GM12801 (cell line): ENCODE results near the gene FAM3C.

Source experiments
- TF ChIP-seq, protein P1 (sequence below): IDR thresholded peaks from one replicate; pipeline ENCODE4 v1.5.1; 2011; ENCODE audit warnings: control low read depth; ENCODE audit not compliant: insufficient read length; ENCODE audit errors: extremely low read depth

FAM3C gene

DNA sequence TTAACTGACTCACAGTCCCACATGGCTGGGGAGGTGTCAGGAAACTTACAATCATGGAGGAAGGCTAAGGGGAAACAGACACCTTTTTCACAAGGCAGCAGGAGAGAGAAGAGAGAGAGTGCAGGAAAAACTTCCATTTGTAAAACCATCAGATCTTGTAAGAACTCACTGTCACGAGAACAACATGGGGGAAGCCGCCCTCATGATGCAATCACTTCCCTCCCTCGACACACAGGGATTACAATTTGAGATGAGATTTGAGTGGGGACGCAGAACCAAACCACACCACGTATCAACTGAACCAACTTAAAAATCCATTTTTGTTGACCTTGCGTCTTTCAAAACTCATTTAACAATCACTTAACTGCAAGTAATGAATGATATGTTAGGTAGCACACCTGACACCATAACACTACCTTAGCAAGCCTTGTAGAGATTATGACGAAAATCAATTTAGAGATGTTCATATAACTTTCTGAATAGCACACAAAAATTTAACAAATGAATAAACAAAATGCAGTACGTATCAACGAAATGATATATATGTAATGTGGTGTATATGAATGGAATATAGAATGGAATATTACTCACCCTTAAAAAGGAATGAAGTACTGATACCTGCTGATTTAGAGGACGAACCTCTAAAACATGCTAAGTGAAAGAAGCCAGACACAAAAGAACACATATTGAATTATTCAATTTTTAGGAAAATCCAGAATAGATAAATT, 3.7 kb downstream of the FAM3C start:
- TF ChIP-seq, protein P1, sequence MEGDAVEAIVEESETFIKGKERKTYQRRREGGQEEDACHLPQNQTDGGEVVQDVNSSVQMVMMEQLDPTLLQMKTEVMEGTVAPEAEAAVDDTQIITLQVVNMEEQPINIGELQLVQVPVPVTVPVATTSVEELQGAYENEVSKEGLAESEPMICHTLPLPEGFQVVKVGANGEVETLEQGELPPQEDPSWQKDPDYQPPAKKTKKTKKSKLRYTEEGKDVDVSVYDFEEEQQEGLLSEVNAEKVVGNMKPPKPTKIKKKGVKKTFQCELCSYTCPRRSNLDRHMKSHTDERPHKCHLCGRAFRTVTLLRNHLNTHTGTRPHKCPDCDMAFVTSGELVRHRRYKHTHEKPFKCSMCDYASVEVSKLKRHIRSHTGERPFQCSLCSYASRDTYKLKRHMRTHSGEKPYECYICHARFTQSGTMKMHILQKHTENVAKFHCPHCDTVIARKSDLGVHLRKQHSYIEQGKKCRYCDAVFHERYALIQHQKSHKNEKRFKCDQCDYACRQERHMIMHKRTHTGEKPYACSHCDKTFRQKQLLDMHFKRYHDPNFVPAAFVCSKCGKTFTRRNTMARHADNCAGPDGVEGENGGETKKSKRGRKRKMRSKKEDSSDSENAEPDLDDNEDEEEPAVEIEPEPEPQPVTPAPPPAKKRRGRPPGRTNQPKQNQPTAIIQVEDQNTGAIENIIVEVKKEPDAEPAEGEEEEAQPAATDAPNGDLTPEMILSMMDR: no peak

DNA sequence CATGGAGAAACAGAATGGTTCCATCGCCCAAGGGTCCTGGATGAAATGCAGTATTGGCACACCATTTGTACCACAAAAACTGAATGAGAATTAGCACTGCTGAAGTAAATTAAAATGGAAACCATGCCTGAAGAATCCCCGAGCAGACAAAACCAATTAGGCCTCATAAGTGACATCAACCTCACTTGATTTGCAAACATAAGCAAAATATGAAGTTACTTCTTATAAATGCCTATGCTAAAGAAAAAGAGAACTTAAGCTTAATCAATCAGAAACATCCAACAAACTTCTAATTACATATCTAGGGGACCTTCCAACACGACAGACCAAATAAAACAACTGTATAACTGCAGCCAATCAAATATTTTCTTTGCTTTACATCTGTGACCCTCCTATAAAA, 4.4 kb downstream of the FAM3C start:
- TF ChIP-seq, protein P1: no peak

DNA sequence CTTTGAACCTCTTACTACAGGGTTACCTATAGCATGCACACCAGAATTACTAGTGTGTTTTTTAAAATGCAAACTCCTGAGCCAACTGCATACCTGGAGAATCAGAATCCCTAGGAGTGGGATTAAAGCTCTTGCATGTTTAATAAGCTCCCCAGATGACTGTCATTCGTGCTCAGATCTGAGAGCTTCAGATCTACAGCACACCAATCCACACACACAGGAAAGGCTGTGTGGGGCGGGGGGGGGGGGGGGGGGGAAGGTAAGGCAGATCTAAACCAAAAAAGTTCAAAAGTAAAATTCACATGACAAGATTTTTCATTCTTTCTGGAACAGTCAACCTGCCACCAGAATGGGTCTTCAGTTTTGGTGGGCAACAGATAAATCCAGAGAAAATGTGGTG, 5.5 kb downstream of the FAM3C start:
- TF ChIP-seq, protein P1: no peak

DNA sequence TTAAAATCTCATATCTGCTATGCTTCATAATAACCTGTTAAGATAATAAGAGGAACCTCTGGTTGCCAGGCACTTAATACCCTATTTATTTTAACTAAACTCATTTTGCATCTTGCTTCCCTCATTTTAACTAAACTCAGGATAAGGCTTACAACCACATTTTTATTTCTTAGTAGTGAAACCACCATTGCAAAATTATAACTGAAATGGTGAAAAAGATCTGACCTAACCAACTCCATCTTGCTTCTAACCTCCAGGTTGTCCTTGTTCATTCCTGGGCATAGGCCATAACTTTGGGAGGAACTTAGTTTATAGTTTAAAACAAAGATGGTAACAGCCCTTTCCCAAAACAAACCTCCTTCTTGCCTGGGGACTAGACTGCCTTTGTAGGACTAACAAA, 6.0 kb downstream of the FAM3C start:
- TF ChIP-seq, protein P1: no peak

DNA sequence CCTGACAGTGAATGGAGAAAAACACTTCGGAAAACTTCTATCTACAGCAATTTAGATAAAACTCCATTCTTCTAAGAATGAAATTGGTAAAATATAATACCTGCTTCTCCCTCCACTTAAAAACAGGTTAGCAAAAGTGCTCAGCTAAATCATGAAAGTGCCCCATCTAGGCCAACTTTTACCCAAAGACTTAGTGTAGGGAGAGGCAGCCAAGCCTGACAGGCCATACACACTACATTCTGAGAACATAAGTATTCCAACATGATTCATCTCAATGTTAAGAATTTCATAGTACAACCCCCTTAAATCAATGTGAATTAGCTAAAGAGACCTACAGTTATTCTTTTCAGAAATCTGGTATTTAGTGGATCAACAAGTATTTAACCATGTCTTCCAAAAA, 7.2 kb downstream of the FAM3C start:
- TF ChIP-seq, protein P1: no peak

DNA sequence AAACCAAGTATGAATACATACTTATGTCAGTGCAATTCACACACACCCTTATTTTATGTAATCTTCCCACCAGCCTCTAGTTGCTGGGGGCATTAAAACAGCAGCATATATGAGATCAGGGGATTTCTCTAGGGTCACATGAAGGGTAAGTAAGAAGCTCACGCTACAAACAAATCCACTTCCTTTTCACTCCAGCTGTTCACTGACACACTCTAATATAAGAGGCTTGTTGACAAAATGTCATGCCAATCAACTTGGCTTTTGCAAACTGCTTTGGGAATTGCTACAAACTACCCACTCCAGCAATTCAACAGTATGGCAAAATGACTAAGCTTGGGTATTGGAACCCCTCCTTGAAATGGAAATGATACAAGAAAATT, 10.3 kb downstream of the FAM3C start:
- TF ChIP-seq, protein P1: no peak

DNA sequence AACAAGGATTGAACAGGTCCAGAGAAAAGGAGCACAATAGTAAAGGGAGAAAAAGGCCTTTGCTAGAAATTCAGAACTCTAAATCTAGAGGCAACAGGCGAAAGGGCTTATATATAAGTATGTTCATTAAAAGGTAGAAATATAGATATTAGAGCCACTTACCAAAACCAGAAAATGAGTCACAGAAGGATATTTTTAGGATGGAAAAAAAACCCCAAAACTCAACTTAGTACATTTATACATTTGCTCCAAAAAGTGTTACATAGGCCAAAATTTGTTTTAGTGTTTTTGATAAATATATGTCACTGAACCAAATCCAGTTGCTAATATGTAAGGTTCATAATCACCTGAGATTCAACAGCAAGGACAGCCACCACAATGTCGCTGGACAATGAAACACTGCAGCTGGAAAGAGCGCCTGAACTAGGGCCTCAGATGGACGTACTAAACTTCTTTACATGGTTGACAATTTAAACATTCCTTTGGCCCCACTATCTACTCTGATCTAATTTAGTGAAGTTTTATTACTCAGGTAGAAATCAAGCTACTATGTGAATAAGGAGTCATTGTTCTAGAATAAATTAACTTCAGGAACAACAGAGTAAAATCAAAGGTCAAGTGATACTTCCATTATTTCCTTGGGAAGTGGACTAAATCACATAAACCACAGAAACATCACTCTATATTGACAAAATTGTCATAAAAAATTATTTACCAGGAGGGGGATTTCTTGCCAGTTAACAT, 10.9 kb downstream of the FAM3C start:
- TF ChIP-seq, protein P1: no peak
